Neural cell (in vitro differentiated cells): ENCODE results near the gene ZNF384. TPM values are rescaled to one million over a fixed set of nuclear protein-coding genes. Genes with fewer than 3 reads are reported as not detected.
"Not testable (repeated sequence)": the region's sequence is repeated elsewhere in the genome, so short reads cannot be mapped to it uniquely, and the experiment has no call there.

ENCODE experiments used
- H2AFZ ChIP-seq: fragments of 200-600, 300-800 bp; sonication (generic), shearing (Covaris generic); 2 replicates; pipeline ENCODE4 v1.6.0; 2014; ENCODE audit warnings: low read depth, mild to moderate bottlenecking, antibody characterized with exemption, low read length, moderate library complexity
- H3F3A ChIP-seq: fragments of 200-600 bp; shearing (Covaris generic); 2 replicates; pipeline ENCODE4 v1.6.1; 2016; ENCODE audit warnings: mild to moderate bottlenecking, moderate library complexity, mixed read lengths, antibody characterized with exemption, low read length; ENCODE audit not compliant: insufficient read depth, poor library complexity, severe bottlenecking
- H3K27ac ChIP-seq: fragments of 200-600, 300-800 bp; sonication (generic), shearing (Covaris generic); 2 replicates; pipeline ENCODE4 v1.5.1; 2014; ENCODE audit warnings: mild to moderate bottlenecking, low read length, moderate library complexity
- H3K27me3 ChIP-seq: fragments of 300-800, 200-600 bp; sonication (generic), shearing (Covaris generic); 2 replicates; pipeline ENCODE4 v1.6.0; 2014; ENCODE audit warnings: mild to moderate bottlenecking, low read depth, low read length, moderate library complexity; ENCODE audit not compliant: insufficient read depth
- H3K36me3 ChIP-seq: fragments of 300-800, 200-600 bp; sonication (generic), shearing (Covaris generic); 2 replicates; pipeline ENCODE4 v1.5.1; 2014; ENCODE audit warnings: mild to moderate bottlenecking, antibody characterized with exemption, low read length, moderate library complexity; ENCODE audit not compliant: insufficient read depth
- H3K4me2 ChIP-seq: fragments of 300-800, 200-600 bp; sonication (generic), shearing (Covaris generic); 2 replicates; pipeline ENCODE4 v1.6.0; 2014; ENCODE audit warnings: mild to moderate bottlenecking, low read length
- H3K4me3 ChIP-seq: fragments of 300-800, 200-600 bp; sonication (generic), shearing (Covaris generic); 2 replicates; pipeline ENCODE4 v1.5.1; 2014; ENCODE audit warnings: mild to moderate bottlenecking, low read length, moderate library complexity
- H3K79me2 ChIP-seq: fragments of 200-600 bp; shearing (Covaris generic); replicated peaks from 2 replicates; pipeline ENCODE4 v1.6.0; 2014; ENCODE audit warnings: mild to moderate bottlenecking, low read length, moderate library complexity; ENCODE audit not compliant: insufficient read depth
- H3K9ac ChIP-seq: fragments of 300-800, 200-600 bp; sonication (generic), shearing (Covaris generic); 2 replicates; pipeline ENCODE4 v1.6.1; 2016; ENCODE audit warnings: mild to moderate bottlenecking, low read length, mixed read lengths
- H3K9me2 ChIP-seq: fragments of 200-600 bp; shearing (Covaris generic); 2 replicates; pipeline ENCODE4 v1.6.1; 2016; ENCODE audit warnings: mild to moderate bottlenecking, low read length, mixed read lengths; ENCODE audit not compliant: insufficient read depth
- H3K9me3 ChIP-seq: fragments of 200-600, 300-800 bp; sonication (generic), shearing (Covaris generic); 2 replicates; pipeline ENCODE4 v1.6.1; 2016; ENCODE audit warnings: mild to moderate bottlenecking, mixed run types, low read length, moderate library complexity, mixed read lengths
- H4K20me1 ChIP-seq: fragments of 200-600 bp; shearing (Covaris generic); 2 replicates; pipeline ENCODE4 v1.6.1; 2016; ENCODE audit warnings: mild to moderate bottlenecking, mixed run types; ENCODE audit not compliant: insufficient read depth
- EP300 ChIP-seq: fragments of 450-650 bp; conservative IDR thresholded peaks from 2 replicates; pipeline ENCODE4 v1.6.1; 2014; ENCODE audit warnings: antibody characterized with exemption, mild to moderate bottlenecking, moderate library complexity; ENCODE audit not compliant: poor library complexity, severe bottlenecking
- EZH2 ChIP-seq: fragments of 200-600, 300-800 bp; shearing (Covaris generic), sonication (generic); IDR thresholded peaks from 2 replicates; pipeline ENCODE4 v1.6.1; 2014; ENCODE audit warnings: antibody characterized with exemption, low read length, borderline replicate concordance, mild to moderate bottlenecking; ENCODE audit not compliant: insufficient read depth, poor library complexity, severe bottlenecking
- MXI1 ChIP-seq: fragments of 450-650 bp; conservative IDR thresholded peaks from 2 replicates; pipeline ENCODE4 v1.6.1; 2014; ENCODE audit warnings: antibody characterized with exemption, mild to moderate bottlenecking; ENCODE audit not compliant: poor library complexity, severe bottlenecking
- POLR2AphosphoS5 ChIP-seq: IDR thresholded peaks from 2 replicates; pipeline ENCODE4 v1.6.1; 2012
- RAD21 ChIP-seq: fragments of 450-650 bp; conservative IDR thresholded peaks from 2 replicates; pipeline ENCODE4 v1.6.1; 2014; ENCODE audit warnings: antibody characterized with exemption, mild to moderate bottlenecking, moderate library complexity
- REST ChIP-seq: IDR thresholded peaks from 2 replicates; pipeline ENCODE4 v1.6.1; 2012; ENCODE audit warnings: borderline replicate concordance
- SMC3 ChIP-seq: fragments of 450-650 bp; conservative IDR thresholded peaks from 2 replicates; pipeline ENCODE4 v1.6.1; 2014; ENCODE audit warnings: antibody characterized with exemption, mild to moderate bottlenecking, moderate library complexity; ENCODE audit not compliant: poor library complexity
- TAF1 ChIP-seq: IDR thresholded peaks from 2 replicates; pipeline ENCODE4 v1.6.1; 2012; ENCODE audit warnings: low read depth
- polyA plus RNA-seq: library from polyadenylated mRNA; depleted of rRNA; stranded (reverse); fragments of >200 nt; gene quantifications from 2 replicates; pipeline ENCODE4 v1.2.3, GENCODE V29; 2014
- TF ChIP-seq, protein P1 (sequence below): fragments of 450-650 bp; IDR thresholded peaks from 2 replicates; pipeline ENCODE4 v1.5.1; 2014; ENCODE audit warnings: antibody characterized with exemption, mild to moderate bottlenecking, moderate library complexity; ENCODE audit not compliant: poor library complexity, severe bottlenecking

The ZNF384 gene
- polyA plus RNA-seq, 1 donor from 2014 or later, result 25.8 TPM

GRCh38 chr12:6716874-6717437, 27.8 kb upstream of the ZNF384 start:
- Histone ChIP-seq H3K9me3 (no peaks in the 10 kb centered on the region), H3K36me3 (no peaks in the 10 kb centered on the region), H4K20me1 (no peaks in the 10 kb centered on the region), H3K4me2 (no peak overlapping the region), H2AFZ (no peak overlapping the region), H3K27me3 (no peaks in the 10 kb centered on the region), H3K4me3 (no peak overlapping the region), H3F3A (no peaks in the 10 kb centered on the region), H3K9me2 (no peaks in the 10 kb centered on the region), H3K27ac (no peak overlapping the region), H3K79me2 (no peaks in the 10 kb centered on the region), H3K9ac (no peak overlapping the region)
- no peak for TF ChIP-seq POLR2AphosphoS5

- H3F3A ChIP-seq, H3K4me3 ChIP-seq, H3K79me2 ChIP-seq, H3K9me3 ChIP-seq, H3K9ac ChIP-seq, H2AFZ ChIP-seq, H3K27me3 ChIP-seq, H3K4me2 ChIP-seq, H3K27ac ChIP-seq, H3K36me3 ChIP-seq, H3K9me2 ChIP-seq, H4K20me1 ChIP-seq: not testable (repeated sequence)
These were observed 27.1 kb upstream of the ZNF384 start for GRCh38 chr12:6716031-6716873.

GRCh38 chr12:6708960-6709394, 19.8 kb upstream of the ZNF384 start:
- Histone ChIP-seq H3K4me3 (no peak overlapping the region), H4K20me1 (no peaks in the 10 kb centered on the region), H3K9me3 (no peaks in the 10 kb centered on the region), H3K9me2 (no peaks in the 10 kb centered on the region), H2AFZ (no peak overlapping the region), H3K9ac (no peak overlapping the region), H3K27me3 (no peaks in the 10 kb centered on the region), H3K4me2 (no peak overlapping the region), H3K36me3 (no peaks in the 10 kb centered on the region), H3K27ac (no peak overlapping the region), H3F3A (no peaks in the 10 kb centered on the region), H3K79me2 (no peaks in the 10 kb centered on the region)
- TF ChIP-seq EZH2, result no peak
- TF ChIP-seq EP300, result no peak
- no peak for TF ChIP-seq POLR2AphosphoS5
- no peak for TF ChIP-seq MXI1
- no peak for TF ChIP-seq RAD21
- TF ChIP-seq, protein P1, sequence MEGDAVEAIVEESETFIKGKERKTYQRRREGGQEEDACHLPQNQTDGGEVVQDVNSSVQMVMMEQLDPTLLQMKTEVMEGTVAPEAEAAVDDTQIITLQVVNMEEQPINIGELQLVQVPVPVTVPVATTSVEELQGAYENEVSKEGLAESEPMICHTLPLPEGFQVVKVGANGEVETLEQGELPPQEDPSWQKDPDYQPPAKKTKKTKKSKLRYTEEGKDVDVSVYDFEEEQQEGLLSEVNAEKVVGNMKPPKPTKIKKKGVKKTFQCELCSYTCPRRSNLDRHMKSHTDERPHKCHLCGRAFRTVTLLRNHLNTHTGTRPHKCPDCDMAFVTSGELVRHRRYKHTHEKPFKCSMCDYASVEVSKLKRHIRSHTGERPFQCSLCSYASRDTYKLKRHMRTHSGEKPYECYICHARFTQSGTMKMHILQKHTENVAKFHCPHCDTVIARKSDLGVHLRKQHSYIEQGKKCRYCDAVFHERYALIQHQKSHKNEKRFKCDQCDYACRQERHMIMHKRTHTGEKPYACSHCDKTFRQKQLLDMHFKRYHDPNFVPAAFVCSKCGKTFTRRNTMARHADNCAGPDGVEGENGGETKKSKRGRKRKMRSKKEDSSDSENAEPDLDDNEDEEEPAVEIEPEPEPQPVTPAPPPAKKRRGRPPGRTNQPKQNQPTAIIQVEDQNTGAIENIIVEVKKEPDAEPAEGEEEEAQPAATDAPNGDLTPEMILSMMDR, result no peak
- no peak for TF ChIP-seq SMC3
- TF ChIP-seq REST, result no peak
- TF ChIP-seq TAF1, result no peak

- not testable (repeated sequence) for H3K27me3 ChIP-seq, H3K27ac ChIP-seq, H2AFZ ChIP-seq, H3K9ac ChIP-seq, H3K4me2 ChIP-seq, H3K9me2 ChIP-seq, H3K36me3 ChIP-seq, H3K4me3 ChIP-seq, H4K20me1 ChIP-seq, H3K79me2 ChIP-seq, H3F3A ChIP-seq, H3K9me3 ChIP-seq
These were observed 19.2 kb upstream of the ZNF384 start for GRCh38 chr12:6708351-6708750.
